GM19351 (cell line): ENCODE measurements around the gene MAGEA2.
A peak's percentile ranks its signal among the peaks of the same experiment; 100 is the strongest.
"Not testable (repeated sequence)": the region's sequence is repeated elsewhere in the genome, so short reads cannot be mapped to it uniquely, and the experiment has no call there.

Experiments
- ATAC-seq: cut with Tn5 transposase; IDR thresholded peaks from one replicate; pipeline ENCODE4 v1.9.1; 2021; ENCODE audit warnings: mild to moderate bottlenecking, moderate library complexity; ENCODE audit not compliant: unreplicated experiment

Gene MAGEA2, protein sequence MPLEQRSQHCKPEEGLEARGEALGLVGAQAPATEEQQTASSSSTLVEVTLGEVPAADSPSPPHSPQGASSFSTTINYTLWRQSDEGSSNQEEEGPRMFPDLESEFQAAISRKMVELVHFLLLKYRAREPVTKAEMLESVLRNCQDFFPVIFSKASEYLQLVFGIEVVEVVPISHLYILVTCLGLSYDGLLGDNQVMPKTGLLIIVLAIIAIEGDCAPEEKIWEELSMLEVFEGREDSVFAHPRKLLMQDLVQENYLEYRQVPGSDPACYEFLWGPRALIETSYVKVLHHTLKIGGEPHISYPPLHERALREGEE

DNA sequence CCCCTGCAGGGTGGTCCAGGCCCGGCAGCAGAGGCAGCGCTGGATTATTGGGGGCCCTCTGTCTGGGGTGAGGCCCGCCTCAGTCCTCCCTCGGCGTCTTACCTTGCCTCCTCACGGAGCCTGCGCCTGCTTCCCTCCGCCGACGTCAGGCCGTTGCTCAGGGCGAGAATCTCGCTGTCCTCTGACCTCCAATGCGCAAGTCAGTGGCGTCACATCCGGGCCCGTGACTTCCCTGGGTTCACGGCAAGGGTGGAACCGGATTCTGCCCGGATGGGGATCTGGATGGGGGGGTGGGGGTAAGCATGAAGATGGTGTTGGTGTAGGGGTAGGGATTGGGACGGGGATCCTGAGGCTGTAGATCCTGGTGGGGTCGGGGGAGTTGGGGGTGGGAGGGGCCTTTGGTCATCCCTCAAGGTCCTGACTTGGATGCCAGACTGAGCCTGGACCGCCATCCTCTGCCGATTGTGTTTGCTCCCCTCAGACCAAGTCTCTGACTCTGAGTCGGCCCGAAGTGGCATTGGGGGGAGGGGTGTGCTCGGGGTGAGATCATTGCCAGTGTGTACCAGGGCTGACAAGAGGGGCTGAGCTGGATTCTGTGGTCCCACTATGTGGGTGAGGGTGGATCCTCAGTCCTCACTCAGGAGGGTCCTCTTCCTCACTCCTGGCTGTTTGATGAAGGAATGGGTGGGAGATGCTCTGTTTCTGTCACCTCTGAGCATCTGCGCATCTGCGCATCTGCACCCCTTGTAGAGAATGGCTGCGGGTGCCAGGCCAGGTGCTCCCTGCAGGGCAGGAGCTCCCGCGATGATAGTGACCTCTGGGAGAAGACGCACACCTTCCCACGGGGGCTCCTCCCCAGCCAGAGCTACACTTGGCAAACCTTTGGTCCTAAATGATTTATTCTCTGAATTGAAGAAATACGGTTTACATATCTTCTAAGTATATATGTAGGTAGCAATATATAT is at the start of gene MAGEA2:
MAGEA2 (minus strand) TSS at position 157 of the 965 bp plus-strand sequence. CDS start 2,479 bp downstream, outside the sequence.
- not testable (repeated sequence) for ATAC-seq

DNA sequence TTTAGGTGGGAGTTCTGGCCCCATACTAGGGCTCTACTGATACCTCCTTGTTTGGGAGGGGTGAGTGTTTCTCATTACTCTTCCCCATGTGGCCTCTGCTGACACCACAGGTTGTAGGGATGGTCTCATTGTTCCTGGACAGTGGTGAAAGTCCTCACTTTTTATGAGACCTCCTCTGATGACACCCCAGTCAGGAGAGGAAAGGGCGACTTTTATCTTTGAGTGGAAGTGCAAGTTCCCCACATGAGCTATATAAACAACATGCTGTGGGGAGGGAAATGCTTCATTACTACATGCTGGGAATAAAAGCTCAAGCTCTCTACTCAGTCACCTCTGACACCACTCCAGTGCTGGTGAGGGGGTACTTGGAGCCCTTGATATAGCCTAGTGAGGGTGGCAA is 45.3 kb upstream of the MAGEA2 start:
- ATAC-seq = no peak

DNA sequence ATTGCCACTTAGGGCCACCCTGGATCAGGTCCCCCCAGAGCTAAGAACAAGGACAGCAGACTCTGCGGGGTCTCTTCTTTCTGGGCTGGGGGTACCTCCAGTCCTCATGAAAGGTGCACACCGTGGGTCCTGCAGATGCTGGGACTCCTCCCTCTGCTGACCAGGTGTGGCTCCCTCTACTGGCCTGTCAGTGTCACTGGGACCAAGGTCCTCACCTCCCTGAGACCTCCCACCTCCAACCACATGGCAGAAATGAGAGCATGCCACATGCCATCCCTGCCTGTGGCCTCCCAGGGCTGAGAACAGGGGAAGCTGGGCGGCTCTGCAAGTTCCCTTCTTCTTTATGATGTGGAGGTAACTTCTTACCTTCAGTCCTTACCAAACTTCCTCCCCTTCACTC is 33.4 kb upstream of the MAGEA2 start:
- ATAC-seq = peak; percentile 97

DNA sequence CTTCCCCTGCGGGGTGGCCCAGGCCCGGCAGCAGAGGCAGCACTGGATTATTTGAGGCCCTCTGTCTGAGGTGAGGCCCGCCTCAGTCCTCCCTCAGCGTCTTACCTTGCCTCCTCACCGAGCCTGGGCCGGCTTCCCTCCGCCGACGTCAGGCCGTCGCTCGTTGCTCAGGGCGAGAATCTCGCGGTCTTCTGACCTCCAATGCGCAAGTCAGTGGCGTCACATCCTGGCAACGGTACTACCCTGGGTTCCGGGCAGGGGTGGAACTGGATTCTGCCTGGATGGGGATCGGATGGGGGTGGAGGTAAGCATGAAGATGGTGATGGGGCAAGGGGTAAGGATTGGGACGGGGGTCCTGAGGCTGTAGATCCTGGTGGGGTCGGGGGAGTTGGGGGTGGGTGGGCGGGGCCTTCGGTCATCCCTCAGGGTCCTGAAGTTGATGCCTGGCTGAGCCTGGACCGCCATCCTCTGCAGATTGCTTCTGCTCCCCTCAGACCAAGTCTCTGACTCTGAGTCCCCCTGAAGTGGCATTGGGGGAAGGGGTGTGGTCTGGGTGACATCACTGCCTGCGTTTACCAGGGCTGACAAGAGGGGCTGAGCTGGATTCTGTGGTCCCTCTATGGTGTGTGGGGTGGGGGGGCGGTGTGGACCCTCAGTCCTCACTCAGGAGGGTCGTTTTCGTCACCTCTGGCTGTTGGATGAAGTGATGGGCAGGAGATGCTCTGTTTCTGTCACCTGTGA is 16.1 kb upstream of the MAGEA2 start, which contains the start of gene MAGEA6:
MAGEA6 (minus strand) TSS at position 141 of the 741 bp plus-strand sequence. CDS start 2,039 bp downstream, outside the sequence.
- not testable (repeated sequence) for ATAC-seq

DNA sequence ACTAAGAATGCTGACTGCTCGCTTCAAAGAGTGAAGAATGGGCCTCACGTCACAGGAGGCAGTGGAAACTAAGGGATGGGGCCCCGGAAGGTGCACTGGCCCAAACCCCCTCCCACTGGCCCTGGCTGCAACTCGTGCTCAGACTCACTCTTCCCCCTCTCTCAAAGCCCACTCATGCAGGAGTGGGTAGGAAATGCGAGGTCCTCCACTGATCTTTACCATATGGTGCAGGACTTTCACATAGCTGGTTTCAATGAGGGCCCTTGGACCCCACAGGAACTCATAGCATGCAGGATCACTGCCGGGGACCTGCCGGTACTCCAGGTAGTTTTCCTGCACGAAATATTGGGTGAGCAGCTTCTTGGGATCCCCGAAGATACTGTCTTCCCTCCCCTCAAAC is 12.9 kb upstream of the MAGEA2 start:
- ATAC-seq = not testable (repeated sequence)

DNA sequence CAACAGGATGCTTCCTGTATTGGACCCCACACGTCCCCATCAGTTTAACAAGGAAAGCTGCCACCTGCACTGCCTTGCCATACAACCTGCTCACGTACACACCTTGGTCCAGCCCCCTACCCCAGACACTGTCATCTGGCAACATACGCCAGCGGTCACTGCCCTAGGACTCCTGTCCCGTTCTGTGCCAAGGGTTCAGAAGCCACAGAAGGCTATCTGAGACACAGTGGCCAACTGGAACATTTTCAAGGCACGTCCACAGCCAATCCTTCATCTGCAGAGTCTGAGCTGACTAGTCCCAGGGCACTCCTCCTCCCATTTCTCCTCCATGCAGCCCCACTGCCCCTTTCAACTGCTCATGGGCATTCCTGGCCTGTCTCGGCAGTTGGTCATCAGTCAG is 7.9 kb upstream of the MAGEA2 start:
- ATAC-seq = not testable (repeated sequence)

DNA sequence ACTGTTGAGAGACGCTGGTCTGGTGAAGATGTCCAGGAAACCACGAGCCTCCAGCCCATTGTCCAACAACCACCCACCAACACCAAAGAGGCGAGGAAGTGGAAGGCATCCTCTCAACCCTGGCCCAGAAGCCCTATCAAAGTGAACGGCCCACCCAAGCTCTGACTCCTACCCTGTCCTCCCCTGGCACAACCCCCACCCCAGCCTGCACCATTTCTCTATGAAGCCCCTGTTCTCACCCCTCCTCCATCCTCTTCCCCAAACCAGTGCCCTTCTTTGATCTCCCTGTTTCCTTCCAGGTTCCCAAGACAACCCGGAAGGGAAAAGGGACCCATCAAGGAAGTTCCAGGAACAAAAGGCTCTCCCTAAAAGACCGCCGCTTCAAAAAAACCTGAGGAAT is 5.9 kb upstream of the MAGEA2 start:
- not testable (repeated sequence) for ATAC-seq

DNA sequence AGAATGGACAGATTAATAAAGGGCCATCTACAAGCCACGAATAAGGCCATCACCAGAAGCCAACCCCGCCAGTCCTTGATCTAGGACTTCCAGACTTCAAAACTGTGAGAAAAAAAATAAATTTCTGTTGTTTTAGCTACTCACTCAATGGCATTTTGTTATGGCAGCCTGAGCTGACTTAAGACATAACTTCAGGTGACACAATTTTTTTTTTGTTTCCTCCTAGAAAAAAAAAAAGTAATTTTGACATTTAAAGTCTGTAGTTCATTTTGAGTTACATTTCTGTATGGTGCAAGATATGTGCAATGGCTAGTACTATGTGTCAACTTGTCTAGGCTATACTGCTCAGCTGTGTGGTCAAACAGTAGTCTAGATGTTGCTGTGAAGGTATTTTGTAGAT is 5.3 kb upstream of the MAGEA2 start, which contains the start of gene CSAG3:
CSAG3 (plus strand) TSS at position 301 of the 400 bp plus-strand sequence.
- not testable (repeated sequence) for ATAC-seq

DNA sequence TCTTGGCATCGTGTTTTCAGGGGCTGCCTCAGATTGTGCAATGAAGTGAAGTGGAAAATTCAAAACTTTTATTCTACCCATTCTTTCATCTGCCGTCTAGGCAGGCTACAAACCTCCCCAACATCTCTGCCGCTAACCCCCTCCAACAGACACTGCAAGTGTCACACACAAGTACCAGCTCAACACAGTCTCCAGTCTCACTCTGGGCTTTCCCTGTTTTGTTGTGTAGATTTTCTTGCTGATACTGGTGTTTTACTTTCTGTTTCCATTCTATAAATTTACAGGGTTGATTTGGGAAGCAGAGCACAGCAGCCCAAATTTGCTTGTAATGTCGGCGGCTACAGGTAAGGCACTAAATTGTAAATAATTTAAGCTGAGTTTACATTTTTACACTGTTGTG is 1.2 kb upstream of the MAGEA2 start:
- not testable (repeated sequence) for ATAC-seq

DNA sequence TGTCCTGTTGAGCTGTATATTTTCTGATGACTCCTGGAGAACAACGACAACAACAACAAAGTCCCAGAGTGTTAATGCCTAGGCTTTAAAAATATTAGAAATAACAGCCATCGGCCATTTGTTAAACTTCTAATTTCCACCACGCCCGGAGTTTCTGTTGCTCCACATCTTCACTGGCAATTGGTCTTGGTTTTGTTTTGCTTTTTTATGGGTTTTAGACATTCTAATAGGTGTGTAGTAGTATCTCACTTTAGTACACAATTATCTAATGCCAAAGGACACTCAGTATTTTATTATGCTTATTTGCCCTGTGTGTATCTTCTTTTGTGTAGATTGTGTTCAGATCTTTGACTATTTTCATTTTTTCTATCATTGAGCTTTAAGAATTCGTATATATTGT is 15.1 kb downstream of the MAGEA2 start:
- no peak for ATAC-seq

DNA sequence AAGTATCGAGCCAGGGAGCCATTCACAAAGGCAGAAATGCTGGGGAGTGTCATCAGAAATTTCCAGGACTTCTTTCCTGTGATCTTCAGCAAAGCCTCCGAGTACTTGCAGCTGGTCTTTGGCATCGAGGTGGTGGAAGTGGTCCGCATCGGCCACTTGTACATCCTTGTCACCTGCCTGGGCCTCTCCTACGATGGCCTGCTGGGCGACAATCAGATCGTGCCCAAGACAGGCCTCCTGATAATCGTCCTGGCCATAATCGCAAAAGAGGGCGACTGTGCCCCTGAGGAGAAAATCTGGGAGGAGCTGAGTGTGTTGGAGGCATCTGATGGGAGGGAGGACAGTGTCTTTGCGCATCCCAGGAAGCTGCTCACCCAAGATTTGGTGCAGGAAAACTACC is 17.1 kb downstream of the MAGEA2 start:
- ATAC-seq = not testable (repeated sequence)

DNA sequence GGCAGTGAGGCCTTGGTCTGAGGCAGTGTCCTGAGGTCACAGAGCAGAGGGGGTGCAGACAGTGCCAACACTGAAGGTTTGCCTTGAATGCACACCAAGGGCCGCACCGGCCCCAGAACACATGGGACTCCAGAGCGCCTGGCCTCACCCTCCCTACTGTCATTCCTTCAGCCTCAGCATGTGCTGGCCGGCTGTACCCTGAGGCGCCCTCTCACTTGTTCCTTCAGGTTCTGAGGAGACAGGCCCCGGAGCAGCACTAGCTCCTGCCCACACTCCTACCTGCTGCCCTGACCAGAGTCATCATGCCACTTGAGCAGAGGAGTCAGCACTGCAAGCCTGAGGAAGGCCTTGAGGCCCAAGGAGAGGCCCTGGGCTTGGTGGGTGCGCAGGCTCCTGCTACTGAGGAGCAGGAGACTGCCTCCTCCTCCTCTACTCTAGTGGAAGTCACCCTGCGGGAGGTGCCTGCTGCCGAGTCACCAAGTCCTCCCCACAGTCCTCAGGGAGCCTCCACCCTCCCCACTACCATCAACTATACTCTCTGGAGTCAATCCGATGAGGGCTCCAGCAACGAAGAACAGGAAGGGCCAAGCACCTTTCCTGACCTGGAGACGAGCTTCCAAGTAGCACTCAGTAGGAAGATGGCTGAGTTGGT is 17.7 kb downstream of the MAGEA2 start:
- ATAC-seq = no peak

DNA sequence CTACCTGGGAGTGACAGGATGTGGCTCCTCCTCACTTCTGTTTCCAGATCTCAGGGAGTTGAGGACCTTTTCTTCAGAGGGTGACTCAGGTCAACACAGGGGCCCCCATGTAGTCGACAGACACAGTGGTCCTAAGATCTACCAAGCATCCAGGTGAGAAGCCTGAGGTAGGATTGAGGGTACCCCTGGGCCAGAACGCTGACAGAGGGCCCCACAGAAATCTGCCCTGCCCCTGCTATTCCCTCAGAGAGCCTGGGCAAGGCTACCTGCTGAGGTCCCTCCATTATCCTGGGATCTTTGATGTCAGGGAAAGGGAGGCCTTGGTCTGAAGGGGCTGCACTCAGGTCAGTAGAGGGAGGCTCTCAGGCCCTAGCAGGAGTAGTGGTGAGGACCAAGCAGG is 18.5 kb downstream of the MAGEA2 start:
- no peak for ATAC-seq

DNA sequence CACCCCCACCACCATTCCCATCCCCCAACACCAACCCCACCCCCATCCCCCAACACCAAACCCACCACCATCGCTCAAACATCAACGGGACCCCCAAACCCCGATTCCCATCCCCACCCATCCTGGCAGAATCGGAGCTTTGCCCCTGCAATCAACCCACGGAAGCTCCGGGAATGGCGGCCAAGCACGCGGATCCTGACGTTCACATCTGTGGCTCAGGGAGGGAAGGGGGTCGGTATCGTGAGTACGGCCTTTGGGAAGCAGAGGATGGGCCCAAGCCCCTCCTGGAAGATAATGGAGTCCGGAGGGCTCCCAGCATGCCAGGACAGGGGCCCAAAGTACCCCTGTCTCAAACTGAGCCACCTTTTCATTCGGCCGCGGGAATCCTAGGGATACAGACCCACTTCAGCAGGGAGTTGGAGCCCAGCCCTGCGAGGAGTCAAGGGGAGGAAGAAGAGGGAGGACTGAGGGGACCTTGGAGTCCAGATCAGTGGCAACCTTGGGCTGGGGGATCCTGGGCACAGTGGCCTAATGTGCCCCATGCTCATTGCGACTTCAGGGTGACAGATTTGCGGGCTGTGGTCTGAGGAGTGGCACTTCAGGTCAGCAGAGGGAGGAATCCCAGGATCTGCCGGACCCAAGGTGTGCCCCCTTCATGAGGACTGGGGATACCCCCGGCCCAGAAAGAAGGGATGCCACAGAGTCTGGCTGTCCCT is 19.3 kb downstream of the MAGEA2 start:
- not testable (repeated sequence) for ATAC-seq

DNA sequence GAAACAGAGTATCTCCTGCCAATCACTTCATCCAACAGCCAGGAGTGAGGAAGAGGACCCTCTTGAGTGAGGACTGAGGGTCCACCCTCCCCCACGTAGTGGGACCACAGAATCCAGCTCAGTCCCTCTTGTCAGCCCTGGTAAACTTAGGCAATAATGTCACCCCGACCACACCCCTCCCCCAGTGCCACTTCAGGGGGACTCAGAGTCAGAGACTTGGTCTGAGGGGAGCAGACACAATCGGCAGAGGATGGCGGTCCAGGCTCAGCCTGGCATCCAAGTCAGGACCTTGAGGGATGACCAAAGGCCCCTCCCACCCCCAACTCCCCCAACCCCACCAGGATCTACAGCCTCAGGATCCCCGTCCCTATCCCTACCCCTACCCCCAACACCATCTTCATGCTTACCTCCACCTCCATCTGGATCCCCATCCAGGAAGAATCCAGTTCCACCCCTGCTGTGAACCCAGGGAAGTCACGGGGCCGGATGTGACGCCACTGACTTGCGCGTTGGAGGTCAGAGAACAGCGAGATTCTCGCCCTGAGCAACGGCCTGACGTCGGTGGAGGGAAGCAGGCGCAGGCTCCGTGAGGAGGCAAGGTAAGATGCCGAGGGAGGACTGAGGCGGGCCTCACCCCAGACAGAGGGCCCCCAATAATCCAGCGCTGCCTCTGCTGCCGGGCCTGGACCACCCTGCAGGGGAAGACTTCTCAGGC is 20.2 kb downstream of the MAGEA2 start, which contains the start of the genes CSAG1 and MAGEA12:
CSAG1 (minus strand) TSS at position 461 of the 715 bp plus-strand sequence. CDS start 1,261 bp downstream, outside the sequence.
MAGEA12 (plus strand) TSS at position 497 of the 715 bp plus-strand sequence. CDS start 2,405 bp downstream, outside the sequence.
- no peak for ATAC-seq

DNA sequence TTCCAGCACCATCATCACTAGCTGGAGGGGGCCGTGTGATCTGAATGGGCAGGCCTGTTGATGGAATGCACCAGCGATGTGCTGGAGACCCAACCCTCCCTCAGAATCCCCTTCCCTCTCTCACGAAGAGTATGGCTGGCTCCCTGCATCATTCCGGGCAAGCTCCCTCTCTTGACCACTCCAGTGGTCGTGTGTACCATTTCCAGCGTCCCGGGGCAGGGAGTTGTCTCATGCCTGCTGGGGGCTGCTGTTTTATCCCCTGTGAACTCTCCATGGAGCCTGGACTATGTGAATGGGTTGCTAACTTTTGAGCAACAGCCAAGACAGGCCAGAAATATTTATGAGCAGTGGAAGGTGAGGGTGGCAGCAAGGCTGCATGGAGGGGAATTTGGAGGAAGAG is 28.2 kb downstream of the MAGEA2 start:
- no peak for ATAC-seq

DNA sequence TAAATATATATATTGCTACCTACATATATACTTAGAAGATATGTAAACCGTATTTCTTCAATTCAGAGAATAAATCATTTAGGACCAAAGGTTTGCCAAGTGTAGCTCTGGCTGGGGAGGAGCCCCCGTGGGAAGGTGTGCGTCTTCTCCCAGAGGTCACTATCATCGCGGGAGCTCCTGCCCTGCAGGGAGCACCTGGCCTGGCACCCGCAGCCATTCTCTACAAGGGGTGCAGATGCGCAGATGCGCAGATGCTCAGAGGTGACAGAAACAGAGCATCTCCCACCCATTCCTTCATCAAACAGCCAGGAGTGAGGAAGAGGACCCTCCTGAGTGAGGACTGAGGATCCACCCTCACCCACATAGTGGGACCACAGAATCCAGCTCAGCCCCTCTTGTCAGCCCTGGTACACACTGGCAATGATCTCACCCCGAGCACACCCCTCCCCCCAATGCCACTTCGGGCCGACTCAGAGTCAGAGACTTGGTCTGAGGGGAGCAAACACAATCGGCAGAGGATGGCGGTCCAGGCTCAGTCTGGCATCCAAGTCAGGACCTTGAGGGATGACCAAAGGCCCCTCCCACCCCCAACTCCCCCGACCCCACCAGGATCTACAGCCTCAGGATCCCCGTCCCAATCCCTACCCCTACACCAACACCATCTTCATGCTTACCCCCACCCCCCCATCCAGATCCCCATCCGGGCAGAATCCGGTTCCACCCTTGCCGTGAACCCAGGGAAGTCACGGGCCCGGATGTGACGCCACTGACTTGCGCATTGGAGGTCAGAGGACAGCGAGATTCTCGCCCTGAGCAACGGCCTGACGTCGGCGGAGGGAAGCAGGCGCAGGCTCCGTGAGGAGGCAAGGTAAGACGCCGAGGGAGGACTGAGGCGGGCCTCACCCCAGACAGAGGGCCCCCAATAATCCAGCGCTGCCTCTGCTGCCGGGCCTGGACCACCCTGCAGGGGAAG is 39.5 kb downstream of the MAGEA2 start, which contains the start of gene MAGEA2B:
MAGEA2B (plus strand) TSS at position 814 of the 973 bp plus-strand sequence. CDS start 2,479 bp downstream, outside the sequence.
- ATAC-seq = not testable (repeated sequence)
